Fibroblast of the aortic adventitia (primary cell): ENCODE data around the gene ECPAS. TPM values are rescaled to one million over a fixed set of nuclear protein-coding genes. Genes with fewer than 3 reads are reported as not detected.

ENCODE experiments used
- DNase-seq: peaks from one replicate; pipeline ENCODE4 v3.0.0-alpha.2; 2010; ENCODE audit warnings: low read depth
- H3K4me3 ChIP-seq: 2 replicates; pipeline ENCODE4 v1.5.1; 2011; ENCODE audit warnings: low read depth, mild to moderate bottlenecking, control low read depth, low read length, moderate library complexity
- total RNA-seq: library from RNA; depleted of rRNA; stranded (reverse); fragments of >200 nt; gene quantifications from 2 replicates; pipeline ENCODE4 v1.2.3, GENCODE V29; 2012; ENCODE audit warnings: low replicate concordance
- TF ChIP-seq, protein P1 (sequence below): IDR thresholded peaks from 2 replicates; pipeline ENCODE4 v1.5.1; 2011; ENCODE audit warnings: mild to moderate bottlenecking, low read length, control low read depth, inconsistent platforms; ENCODE audit not compliant: insufficient read depth

The ECPAS gene
- total RNA-seq, 1 donor: 114 TPM

DNA sequence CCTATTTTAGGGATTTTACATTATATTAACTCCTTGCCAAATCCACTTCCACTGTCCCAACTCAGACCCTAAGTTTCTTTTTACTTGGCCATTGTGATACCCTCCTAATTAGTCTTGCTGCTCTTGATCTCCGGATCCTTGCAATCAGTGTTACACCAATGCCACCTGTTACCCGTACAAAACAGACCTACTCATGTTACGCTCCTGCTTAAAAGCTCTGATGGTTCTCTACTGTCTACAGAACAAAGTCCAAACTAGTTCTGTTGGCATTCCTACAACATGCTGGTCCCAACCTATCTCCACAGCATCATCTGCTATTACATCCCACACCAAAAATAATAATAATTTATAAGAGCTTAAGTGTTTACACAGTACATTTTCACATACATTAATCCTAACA lies 9.8 kb downstream of the ECPAS start:
- TF ChIP-seq, protein P1, sequence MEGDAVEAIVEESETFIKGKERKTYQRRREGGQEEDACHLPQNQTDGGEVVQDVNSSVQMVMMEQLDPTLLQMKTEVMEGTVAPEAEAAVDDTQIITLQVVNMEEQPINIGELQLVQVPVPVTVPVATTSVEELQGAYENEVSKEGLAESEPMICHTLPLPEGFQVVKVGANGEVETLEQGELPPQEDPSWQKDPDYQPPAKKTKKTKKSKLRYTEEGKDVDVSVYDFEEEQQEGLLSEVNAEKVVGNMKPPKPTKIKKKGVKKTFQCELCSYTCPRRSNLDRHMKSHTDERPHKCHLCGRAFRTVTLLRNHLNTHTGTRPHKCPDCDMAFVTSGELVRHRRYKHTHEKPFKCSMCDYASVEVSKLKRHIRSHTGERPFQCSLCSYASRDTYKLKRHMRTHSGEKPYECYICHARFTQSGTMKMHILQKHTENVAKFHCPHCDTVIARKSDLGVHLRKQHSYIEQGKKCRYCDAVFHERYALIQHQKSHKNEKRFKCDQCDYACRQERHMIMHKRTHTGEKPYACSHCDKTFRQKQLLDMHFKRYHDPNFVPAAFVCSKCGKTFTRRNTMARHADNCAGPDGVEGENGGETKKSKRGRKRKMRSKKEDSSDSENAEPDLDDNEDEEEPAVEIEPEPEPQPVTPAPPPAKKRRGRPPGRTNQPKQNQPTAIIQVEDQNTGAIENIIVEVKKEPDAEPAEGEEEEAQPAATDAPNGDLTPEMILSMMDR: no peak
- no peak for DNase-seq
- H3K4me3 ChIP-seq: no peak overlapping the region

DNA sequence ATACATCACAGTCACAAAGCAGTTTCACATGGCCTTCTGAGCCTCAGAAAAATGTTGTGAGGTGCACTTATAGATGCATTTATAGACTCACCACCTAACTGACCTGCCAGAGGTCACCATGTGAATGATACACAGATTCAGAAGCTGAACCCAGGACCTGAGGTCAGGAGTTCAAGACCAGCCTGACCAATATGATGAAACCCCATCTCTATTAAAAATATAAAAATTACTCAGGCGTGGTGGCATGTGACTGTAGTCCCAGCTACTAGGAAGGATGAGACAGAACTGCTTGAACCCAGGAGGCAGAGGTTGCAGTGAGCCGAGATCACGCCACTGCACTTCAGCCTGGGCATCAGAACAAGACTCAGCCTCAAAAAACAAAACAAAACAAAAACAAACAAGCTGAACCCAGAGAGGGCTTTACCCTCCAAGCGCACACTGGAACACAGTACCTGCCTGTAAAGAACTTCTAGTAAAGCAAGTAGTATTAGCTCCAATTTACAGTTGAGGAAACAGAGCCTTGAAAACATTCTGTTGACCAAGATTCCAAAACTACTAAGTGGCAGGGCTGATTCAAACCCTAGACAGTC lies 16.3 kb downstream of the ECPAS start:
- TF ChIP-seq, protein P1: no peak
- DNase-seq: no peak
- H3K4me3 ChIP-seq: no peak overlapping the region

DNA sequence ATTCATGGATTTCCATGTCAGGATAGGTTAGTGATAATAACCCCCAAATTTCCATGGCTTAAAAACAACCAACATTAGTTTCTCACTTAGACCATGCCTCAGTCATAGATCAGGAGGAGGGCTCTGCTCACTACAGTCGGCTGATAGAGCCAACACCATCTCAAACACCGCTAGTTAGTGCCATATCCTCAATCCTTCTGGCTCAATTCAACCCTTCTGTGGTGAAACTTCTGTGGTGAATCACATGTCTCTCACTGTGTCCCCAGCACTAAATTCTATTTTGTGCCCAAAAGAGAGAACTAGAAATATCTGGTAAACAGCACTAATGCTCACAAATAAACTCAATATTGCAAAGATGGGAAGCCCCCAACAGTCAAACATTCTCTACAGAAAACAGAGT lies 21.1 kb downstream of the ECPAS start:
- TF ChIP-seq, protein P1: no peak
- no peak for DNase-seq

DNA sequence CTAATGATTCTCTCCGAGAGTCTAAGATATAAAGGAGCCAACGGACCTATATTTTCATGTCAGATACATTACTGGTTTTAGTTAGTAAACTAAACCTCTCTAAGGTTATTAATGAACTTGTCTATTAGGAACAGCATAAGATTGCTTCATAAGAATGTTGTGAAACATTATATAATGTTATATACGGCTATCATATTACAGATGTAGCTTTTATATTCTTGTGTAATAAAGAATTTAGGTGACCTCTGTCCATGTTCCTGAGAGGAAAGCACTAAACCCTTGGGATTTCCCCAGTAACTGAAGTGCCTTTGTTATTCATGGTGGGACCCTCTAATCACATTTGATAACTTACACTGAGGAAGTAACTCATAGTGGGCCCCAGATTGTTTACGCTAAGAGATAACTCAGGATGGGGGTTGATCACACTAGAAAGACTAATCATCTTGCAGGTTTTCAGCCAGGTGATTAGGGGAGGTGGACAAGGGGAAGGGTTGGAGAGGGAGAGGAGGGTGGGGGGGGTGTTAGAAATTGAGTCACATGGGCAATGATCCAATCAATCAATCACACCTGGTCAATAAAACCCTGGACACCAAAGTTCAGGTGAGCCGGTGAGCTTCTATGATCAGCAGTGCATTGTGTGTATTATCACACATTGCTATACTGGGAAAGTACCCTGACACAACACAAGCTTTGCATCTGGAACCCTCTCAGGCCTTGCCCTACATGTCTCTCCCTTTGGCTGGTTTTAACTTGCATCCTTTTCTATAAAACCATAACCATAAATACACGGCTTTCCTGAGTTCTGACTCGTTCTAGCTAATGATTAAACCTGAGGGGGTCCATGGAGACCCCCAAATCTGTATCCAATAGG lies 25.8 kb downstream of the ECPAS start:
- no peak overlapping the region for H3K4me3 ChIP-seq
- no peak for DNase-seq
- TF ChIP-seq, protein P1: no peak

More for the DNA sequence above, 21.1 kb downstream of the ECPAS start:
- H3K4me3 ChIP-seq: no peak overlapping the region

DNA sequence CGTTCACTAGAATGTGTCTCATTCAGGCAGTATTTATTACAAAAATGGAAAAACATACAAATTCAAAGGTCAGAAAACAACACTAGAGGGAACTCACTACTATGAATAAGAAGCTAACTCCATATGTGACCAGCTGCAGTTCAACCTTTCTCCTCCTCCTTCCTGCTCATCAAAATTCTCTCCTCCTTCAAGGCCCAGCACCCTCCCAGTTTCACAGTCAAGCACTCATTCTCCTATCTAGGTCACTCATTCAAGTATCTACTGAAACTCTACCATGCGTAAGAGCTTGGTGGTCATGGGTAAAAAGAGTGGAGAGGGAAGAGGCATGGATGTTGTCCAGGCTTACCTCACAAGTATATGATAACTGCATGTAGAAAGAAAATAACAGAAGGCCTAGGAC lies 27.7 kb downstream of the ECPAS start:
- H3K4me3 ChIP-seq: no peak overlapping the region
- peak; percentile 6 for DNase-seq
- TF ChIP-seq, protein P1: no peak

DNA sequence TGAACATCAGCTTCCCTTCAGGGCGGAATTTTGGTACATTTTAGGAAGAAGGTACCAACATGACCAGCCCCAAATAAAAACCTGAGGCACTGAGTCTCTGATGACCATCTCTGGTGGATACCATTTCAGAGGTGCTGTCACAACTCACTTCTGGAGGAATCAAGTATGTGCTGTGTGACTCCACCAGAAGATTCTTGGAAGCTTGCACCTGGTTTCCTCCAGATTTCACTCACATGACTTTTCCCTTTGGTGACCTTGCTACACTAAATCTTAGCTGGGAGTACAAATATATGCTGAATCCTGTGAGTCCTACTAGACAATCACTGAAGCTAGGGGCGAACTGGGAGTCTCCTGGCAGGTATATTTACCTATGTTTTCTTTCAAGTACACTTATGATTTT lies 28.5 kb downstream of the ECPAS start:
- DNase-seq: no peak
- no peak overlapping the region for H3K4me3 ChIP-seq
- TF ChIP-seq, protein P1: no peak
